Measurements from ENCODE around the gene P2RY11. TPM values are rescaled to one million over a fixed set of nuclear protein-coding genes. Genes with fewer than 3 reads are reported as not detected.

The P2RY11 gene
- total and polyA plus RNA-seq, 4 donors: 0.68 to 5.3 (median 3.7) TPM

GRCh38 chr19:10144361-10144760, 32.9 kb downstream of the P2RY11 start:
- Histone ChIP-seq H3K36me3 (ENCODE audit: control insufficient read depth in 4 of 4, insufficient read depth in 3 of 4, low read depth in 1 of 4, low read length in 3 of 4) (peaks cover 6 to 75% (median 42%) of the 10 kb centered on the region in 4 donors), H3K27ac (ENCODE audit: low read depth in 1 of 2, low read length in 2 of 2) (no peak overlapping the region)

More at GRCh38 chr19:10144361-10144760, 32.9 kb downstream of the P2RY11 start:
- no peak for DNase-seq (ENCODE audit: low spot score)
- TF ChIP-seq SP1 (IDR thresholded peaks at IDR 0.05) (no peak), REST (IDR thresholded peaks at IDR 0.05) (no peak), NR2F2 (IDR thresholded peaks at IDR 0.05) (no peak), HNF4G (IDR thresholded peaks at IDR 0.05) (no peak), MAX (IDR thresholded peaks at IDR 0.05) (no peak), YY1 (IDR thresholded peaks at IDR 0.05) (no peak), RXRA (IDR thresholded peaks at IDR 0.05) (no peak), HNF4A (conservative IDR thresholded peaks at IDR 0.05) (no peak), FOXA1 (IDR thresholded peaks at IDR 0.05) (no peak), FOXA2 (IDR thresholded peaks at IDR 0.05) (no peak), RAD21 (IDR thresholded peaks at IDR 0.05) (no peak), JUND (IDR thresholded peaks at IDR 0.05) (no peak)
- TF ChIP-seq, protein P1, sequence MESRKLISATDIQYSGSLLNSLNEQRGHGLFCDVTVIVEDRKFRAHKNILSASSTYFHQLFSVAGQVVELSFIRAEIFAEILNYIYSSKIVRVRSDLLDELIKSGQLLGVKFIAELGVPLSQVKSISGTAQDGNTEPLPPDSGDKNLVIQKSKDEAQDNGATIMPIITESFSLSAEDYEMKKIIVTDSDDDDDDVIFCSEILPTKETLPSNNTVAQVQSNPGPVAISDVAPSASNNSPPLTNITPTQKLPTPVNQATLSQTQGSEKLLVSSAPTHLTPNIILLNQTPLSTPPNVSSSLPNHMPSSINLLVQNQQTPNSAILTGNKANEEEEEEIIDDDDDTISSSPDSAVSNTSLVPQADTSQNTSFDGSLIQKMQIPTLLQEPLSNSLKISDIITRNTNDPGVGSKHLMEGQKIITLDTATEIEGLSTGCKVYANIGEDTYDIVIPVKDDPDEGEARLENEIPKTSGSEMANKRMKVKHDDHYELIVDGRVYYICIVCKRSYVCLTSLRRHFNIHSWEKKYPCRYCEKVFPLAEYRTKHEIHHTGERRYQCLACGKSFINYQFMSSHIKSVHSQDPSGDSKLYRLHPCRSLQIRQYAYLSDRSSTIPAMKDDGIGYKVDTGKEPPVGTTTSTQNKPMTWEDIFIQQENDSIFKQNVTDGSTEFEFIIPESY (IDR thresholded peaks at IDR 0.05): no peak
- TF ChIP-seq, protein P2, sequence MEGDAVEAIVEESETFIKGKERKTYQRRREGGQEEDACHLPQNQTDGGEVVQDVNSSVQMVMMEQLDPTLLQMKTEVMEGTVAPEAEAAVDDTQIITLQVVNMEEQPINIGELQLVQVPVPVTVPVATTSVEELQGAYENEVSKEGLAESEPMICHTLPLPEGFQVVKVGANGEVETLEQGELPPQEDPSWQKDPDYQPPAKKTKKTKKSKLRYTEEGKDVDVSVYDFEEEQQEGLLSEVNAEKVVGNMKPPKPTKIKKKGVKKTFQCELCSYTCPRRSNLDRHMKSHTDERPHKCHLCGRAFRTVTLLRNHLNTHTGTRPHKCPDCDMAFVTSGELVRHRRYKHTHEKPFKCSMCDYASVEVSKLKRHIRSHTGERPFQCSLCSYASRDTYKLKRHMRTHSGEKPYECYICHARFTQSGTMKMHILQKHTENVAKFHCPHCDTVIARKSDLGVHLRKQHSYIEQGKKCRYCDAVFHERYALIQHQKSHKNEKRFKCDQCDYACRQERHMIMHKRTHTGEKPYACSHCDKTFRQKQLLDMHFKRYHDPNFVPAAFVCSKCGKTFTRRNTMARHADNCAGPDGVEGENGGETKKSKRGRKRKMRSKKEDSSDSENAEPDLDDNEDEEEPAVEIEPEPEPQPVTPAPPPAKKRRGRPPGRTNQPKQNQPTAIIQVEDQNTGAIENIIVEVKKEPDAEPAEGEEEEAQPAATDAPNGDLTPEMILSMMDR (IDR thresholded peaks at IDR 0.05; ENCODE audit: low read depth, low read length, missing input control): no peak
- H3K4me1 ChIP-seq (ENCODE audit: control insufficient read depth in 4 of 4, insufficient read depth in 4 of 4, low read length in 3 of 4): no peaks in the 10 kb centered on the region
- H3K27me3 ChIP-seq (ENCODE audit: control insufficient read depth in 4 of 4, insufficient read depth in 4 of 4, low read length in 3 of 4): no peaks in the 10 kb centered on the region
- no peak overlapping the region for H3K9ac ChIP-seq (ENCODE audit: low read depth in 1 of 2, low read length in 2 of 2)
- WGBS: 86% methylated on average over 10 of the region's 10 CpGs
- no peaks in the 10 kb centered on the region for H3K9me3 ChIP-seq (ENCODE audit: control insufficient read depth in 4 of 4, low read length in 3 of 4)
- no peak overlapping the region for H3K4me3 ChIP-seq (ENCODE audit: low read depth in 1 of 3, low read length in 3 of 3)

All from liver (tissue), 9 donors.